Sigmoid colon (tissue), 7 donors: ENCODE results near the gene GPATCH8. TPM values are rescaled to one million over a fixed set of nuclear protein-coding genes. Genes with fewer than 3 reads are reported as not detected.

ENCODE experiments used
- DNase-seq: peaks from one replicate; pipeline ENCODE4 v3.0.0-alpha.2; 2019
- H3K27ac ChIP-seq, 4 donors: fragments of 200-600 bp; sonication (generic); one replicate each; pipeline ENCODE4 v1.5.1; 2016 to 2019; ENCODE audit warnings: mild to moderate bottlenecking in 1 of 4
- H3K27me3 ChIP-seq, 3 donors: fragments of 200-600 bp; sonication (generic); one replicate each; pipeline ENCODE4 v1.5.1; 2019; ENCODE audit warnings: mild to moderate bottlenecking in 1 of 3
- H3K36me3 ChIP-seq, 4 donors: fragments of 200-600 bp; sonication (generic); one replicate each; pipeline ENCODE4 v1.5.1; 2016 to 2019
- H3K4me1 ChIP-seq, 4 donors: fragments of 200-600 bp; sonication (generic); one replicate each; pipeline ENCODE4 v1.5.1; 2017 to 2019
- H3K4me3 ChIP-seq, 4 donors: fragments of 200-600 bp; sonication (generic); one replicate each; pipeline ENCODE4 v1.5.1; 2017 to 2019; ENCODE audit warnings: mild to moderate bottlenecking in 2 of 4, moderate library complexity in 1 of 4
- H3K9me3 ChIP-seq, 4 donors: fragments of 200-600 bp in 3 of 4; sonication (generic) in 3 of 4; one replicate each; pipeline versions ENCODE4 v1.5.1 to v1.6.1; 2013 to 2019
- CTCF ChIP-seq, 4 experiments: fragments of 450-650 bp in 3 of 4; fragments of 200-600 bp in 1 of 4; IDR thresholded peaks; one replicate each; pipeline ENCODE4 v1.5.1; 2016 to 2019; ENCODE audit warnings: antibody characterized with exemption in 4 of 4, mild to moderate bottlenecking in 3 of 4, moderate library complexity in 2 of 4
- EP300 ChIP-seq, 4 donors: sonication (generic); formaldehyde crosslinking; IDR thresholded peaks; one replicate each; pipeline ENCODE4 v1.6.1; 2017; ENCODE audit warnings: antibody characterized with exemption in 4 of 4
- POLR2A ChIP-seq, 2 donors: fragments of 450-650 bp; IDR thresholded peaks; one replicate each; pipeline ENCODE4 v1.6.1; 2016; ENCODE audit warnings: antibody characterized with exemption in 2 of 2, mild to moderate bottlenecking in 2 of 2, moderate library complexity in 2 of 2
- POLR2AphosphoS5 ChIP-seq, 4 donors: sonication (generic); formaldehyde crosslinking; IDR thresholded peaks; one replicate each; pipeline ENCODE4 v1.6.1; 2017; ENCODE audit warnings: antibody characterized with exemption in 4 of 4
- WGBS, 2 donors: extraction: QIAGEN DNeasy Blood & Tissue Kit; methylation state at CpG; one replicate each; pipeline ENCODE4 v1.1.7; 2013; 5-methylcytosine and 5-hydroxymethylcytosine counted together
- intact Hi-C: fragments of 100-400 bp; cut with DNase I; formaldehyde crosslinking; loops from one replicate; pipeline ENCODE4 v1.15.1; 2023
- polyA plus RNA-seq, 3 donors: library from polyadenylated mRNA; stranded (reverse); fragments of 200-250 nt; gene quantifications; one replicate each; pipeline ENCODE4 v1.2.3, GENCODE V29; 2013
- total RNA-seq, 4 donors: library from RNA; depleted of rRNA; stranded (reverse); fragments of >200 nt; gene quantifications; one replicate each; pipeline ENCODE4 v1.1.0, GENCODE V29; 2016
- donor health status: healthy with polysubstance abuse.
- donor health status: Bipolar disorder and iron deficiency.
- donor health status: healthy.

GPATCH8 gene
- total RNA-seq (10 to 100 TPM; 27.5 to 43.2 (median 34.3) TPM), polyA plus RNA-seq (10 to 100 TPM in 1 of 3 donors, 1 to 10 TPM in 2; 4.8 to 18.3 (median 5.5) TPM)

- TF ChIP-seq CTCF (IDR thresholded peaks at IDR 0.05) (no peak), POLR2A (IDR thresholded peaks at IDR 0.05) (peak; percentile 62 to 72), POLR2AphosphoS5 (IDR thresholded peaks at IDR 0.05) (peak; percentile 77 to 95 (median 90)), EP300 (IDR thresholded peaks at IDR 0.05) (peak in 1 of 4 donors; percentile 15)
- H3K4me1 ChIP-seq = peaks cover 0 to 44% (median 38%) of the 10 kb centered on the region in 4 donors
- 3% methylated on average over 71 of the region's 71 CpGs for WGBS, 2 donors
- intact Hi-C loops = loop anchor here (10.0 kb wide), 1 partner anchor 289 kb away; the partner anchor contains the start of gene UBTF
- no peaks in the 10 kb centered on the region for H3K27me3 ChIP-seq
- no peaks in the 10 kb centered on the region for H3K9me3 ChIP-seq
- DNase-seq = peak; percentile 97
- H3K4me3 ChIP-seq = peak within 1 kb of the TSS; percentile 62 to 77 (median 69)
- H3K36me3 ChIP-seq = no peaks in the 10 kb centered on the region
- H3K27ac ChIP-seq = peak within 1 kb of the TSS; percentile 85 to 93 (median 88)
These were observed at the start of gene GPATCH8 for GRCh38 chr17:44503147-44504029. Gene GPATCH8, minus strand, starts transcription at chr17:44503406. Its CDS starts 36 bp downstream, at chr17:44503370.

GRCh38 chr17:44552361-44552760 is 49.2 kb upstream of the GPATCH8 start:
- TF ChIP-seq CTCF (IDR thresholded peaks at IDR 0.05) = no peak
- no peak for TF ChIP-seq POLR2AphosphoS5 (IDR thresholded peaks at IDR 0.05)
- no peak for TF ChIP-seq POLR2A (IDR thresholded peaks at IDR 0.05)
- TF ChIP-seq EP300 (IDR thresholded peaks at IDR 0.05) = no peak
- Histone ChIP-seq H3K36me3 (no peaks in the 10 kb centered on the region), H3K4me1 (peaks cover 0 to 15% (median 5%) of the 10 kb centered on the region in 4 donors), H3K27ac (no peak overlapping the region), H3K4me3 (no peak overlapping the region), H3K9me3 (no peaks in the 10 kb centered on the region), H3K27me3 (peaks cover 0 to 1% (median 0%) of the 10 kb centered on the region in 3 donors)
- 25 to 62% methylated on average over 9 of the region's 9 CpGs for WGBS, 2 donors
- no peak for DNase-seq
- intact Hi-C loops = no loop called here

- no peak for TF ChIP-seq CTCF (IDR thresholded peaks at IDR 0.05)
- no peak for TF ChIP-seq POLR2A (IDR thresholded peaks at IDR 0.05)
- TF ChIP-seq POLR2AphosphoS5 (IDR thresholded peaks at IDR 0.05) = no peak
- no peak for TF ChIP-seq EP300 (IDR thresholded peaks at IDR 0.05)
- H3K36me3 ChIP-seq = no peaks in the 10 kb centered on the region
- H3K4me1 ChIP-seq = no peaks in the 10 kb centered on the region
- H3K9me3 ChIP-seq = no peaks in the 10 kb centered on the region
- no peak for DNase-seq
- WGBS, 2 donors = 59 to 81% methylated on average over 6 of the region's 6 CpGs
- intact Hi-C loops = no loop called here
- no peak overlapping the region for H3K27ac ChIP-seq
- H3K27me3 ChIP-seq = no peaks in the 10 kb centered on the region
- H3K4me3 ChIP-seq = no peak overlapping the region
These were observed 46.5 kb upstream of the GPATCH8 start for GRCh38 chr17:44549686-44550085.

GRCh38 chr17:44548376-44549230 is 45.4 kb upstream of the GPATCH8 start:
- H3K27ac ChIP-seq = peak overlapping the region in 1 of 4 donors; percentile 34
- H3K4me3 ChIP-seq = no peak overlapping the region
- DNase-seq = no peak
- no peaks in the 10 kb centered on the region for H3K27me3 ChIP-seq
- H3K4me1 ChIP-seq = peaks cover 0 to 3% (median 0%) of the 10 kb centered on the region in 4 donors
- TF ChIP-seq POLR2A (IDR thresholded peaks at IDR 0.05) (no peak), CTCF (IDR thresholded peaks at IDR 0.05) (no peak), POLR2AphosphoS5 (IDR thresholded peaks at IDR 0.05) (no peak), EP300 (IDR thresholded peaks at IDR 0.05) (no peak)
- intact Hi-C loops = no loop called here
- 81 to 82% methylated on average over 3 of the region's 3 CpGs for WGBS, 2 donors
- no peaks in the 10 kb centered on the region for H3K36me3 ChIP-seq
- no peaks in the 10 kb centered on the region for H3K9me3 ChIP-seq
